HEK293 (cell line): ENCODE results near the gene POFUT2.

Experiments used
- CTCF ChIA-PET: fragments of 350-600 bp; formaldehyde crosslinking; extraction: SDS; loops from one replicate; lab custom pipeline; 2021; ENCODE audit warnings: antibody characterized with exemption; lab: Yijun Ruan, JAX
- POLR2A ChIA-PET: fragments of 300-600 bp; formaldehyde crosslinking; extraction: SDS; loops from one replicate; lab custom pipeline; 2020; ENCODE audit warnings: antibody characterized with exemption, inconsistent platforms; lab: Yijun Ruan, JAX
- H3K27ac ChIP-seq: fragments of 200-500 bp; sonication (Bioruptor generic); 2 replicates; pipeline ENCODE4 v1.5.1; 2014; ENCODE audit warnings: low read depth, low read length, control low read depth, inconsistent platforms; ENCODE audit errors: extremely low read depth
- H3K36me3 ChIP-seq, 2 experiments: fragments of 200-500 bp in 1 of 2; sonication (Bioruptor generic) in 1 of 2; 1 replicate in 1 of 2; 2 replicates in 1 of 2; pipeline ENCODE4 v1.5.1; 2014 to 2017; ENCODE audit warnings: inconsistent platforms in 2 of 2, low read length in 2 of 2; ENCODE audit not compliant: control insufficient read depth in 2 of 2, insufficient read depth in 1 of 2
- H3K4me1 ChIP-seq: fragments of 200-500 bp; sonication (Bioruptor generic); 2 replicates; pipeline ENCODE4 v1.5.1; 2014; ENCODE audit warnings: mild to moderate bottlenecking, low read length, inconsistent platforms; ENCODE audit not compliant: control insufficient read depth, insufficient read depth
- H3K4me3 ChIP-seq: 2 replicates; pipeline ENCODE4 v1.5.1; 2011; ENCODE audit warnings: low read depth, mild to moderate bottlenecking, control low read depth, low read length, moderate library complexity
- H3K9me3 ChIP-seq: fragments of 200-500 bp; sonication (Bioruptor generic); 2 replicates; pipeline ENCODE4 v1.5.1; 2014; ENCODE audit warnings: low read depth, low read length, inconsistent platforms; ENCODE audit not compliant: control insufficient read depth, insufficient read depth
- HOXC10 ChIP-seq: sonication (generic); formaldehyde crosslinking; IDR thresholded peaks from 2 replicates; pipeline ENCODE4 v1.8.1; 2023; ENCODE audit warnings: mild to moderate bottlenecking, missing genetic modification reagents
- ZNF157 ChIP-seq: fragments of 450-650 bp; formaldehyde crosslinking; IDR thresholded peaks from 2 replicates; pipeline ENCODE4 v1.5.1; 2016; ENCODE audit warnings: missing biosample characterization, missing genetic modification characterization
- ZNF600 ChIP-seq: fragments of 450-650 bp; formaldehyde crosslinking; IDR thresholded peaks from 2 replicates; pipeline ENCODE4 v1.5.1; 2016; ENCODE audit warnings: missing biosample characterization, missing genetic modification characterization
- ZNF626 ChIP-seq: fragments of 450-650 bp; sonication (Bioruptor Pico); formaldehyde crosslinking; IDR thresholded peaks from 2 replicates; pipeline ENCODE4 v1.5.1; 2018; ENCODE audit warnings: missing biosample characterization, missing genetic modification characterization, inconsistent platforms
- ZNF830 ChIP-seq: fragments of 450-650 bp; IDR thresholded peaks from 2 replicates; pipeline ENCODE4 v1.5.0; 2018; ENCODE audit warnings: missing biosample characterization, missing genetic modification characterization, low read depth, mild to moderate bottlenecking, moderate library complexity
- TF ChIP-seq, protein P1 (sequence below): fragments of 450-650 bp; formaldehyde crosslinking; IDR thresholded peaks from 2 replicates; pipeline ENCODE4 v1.5.1; 2016; ENCODE audit warnings: missing biosample characterization, missing genetic modification characterization
- TF ChIP-seq, protein P2 (sequence below): fragments of 450-650 bp; formaldehyde crosslinking; conservative IDR thresholded peaks from 2 replicates; pipeline ENCODE4 v1.5.1; 2016; ENCODE audit warnings: low read depth, missing biosample characterization, missing genetic modification characterization
- TF ChIP-seq, protein P3 (sequence below): fragments of 450-650 bp; formaldehyde crosslinking; IDR thresholded peaks from 2 replicates; pipeline ENCODE4 v1.5.1; 2017; ENCODE audit warnings: missing biosample characterization, missing genetic modification characterization

POFUT2 gene

DNA sequence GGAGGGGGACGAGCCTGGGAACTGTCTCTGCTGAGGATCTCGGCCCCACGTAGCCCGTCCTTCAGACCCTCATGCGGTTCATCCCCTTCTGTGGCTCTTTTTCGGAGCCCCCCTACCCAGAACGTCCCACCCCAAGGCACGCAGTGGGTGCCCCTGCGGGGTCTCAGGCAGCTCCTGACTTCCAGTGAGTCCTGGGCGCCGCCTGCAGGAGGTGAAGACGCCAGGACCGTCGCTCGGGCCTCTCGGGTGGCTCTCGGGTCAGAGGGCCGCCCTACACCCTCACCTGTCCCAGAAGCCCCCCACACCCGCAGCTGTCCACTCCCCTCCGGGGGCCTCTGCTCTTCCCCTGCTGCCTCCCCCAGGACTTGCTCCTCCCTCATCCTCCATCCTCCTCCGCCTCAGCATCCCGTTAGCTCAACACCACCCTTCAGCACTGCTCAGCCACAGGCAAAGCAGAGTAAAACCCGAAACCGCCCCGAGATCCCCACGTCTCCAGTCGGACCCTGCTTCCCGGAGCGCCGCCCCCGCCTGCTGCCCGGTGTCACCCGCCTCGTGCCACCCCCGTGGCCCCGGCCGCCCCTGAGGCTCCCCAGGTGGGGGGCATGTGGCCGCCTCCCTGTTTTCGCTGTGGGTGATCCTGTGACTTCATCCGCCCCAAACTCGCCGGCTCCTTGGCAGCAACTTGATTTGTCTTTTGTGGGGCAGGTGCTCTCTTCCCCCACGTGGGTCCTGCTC is 13.3 kb upstream of the POFUT2 start (continued):
- TF ChIP-seq, protein P1, sequence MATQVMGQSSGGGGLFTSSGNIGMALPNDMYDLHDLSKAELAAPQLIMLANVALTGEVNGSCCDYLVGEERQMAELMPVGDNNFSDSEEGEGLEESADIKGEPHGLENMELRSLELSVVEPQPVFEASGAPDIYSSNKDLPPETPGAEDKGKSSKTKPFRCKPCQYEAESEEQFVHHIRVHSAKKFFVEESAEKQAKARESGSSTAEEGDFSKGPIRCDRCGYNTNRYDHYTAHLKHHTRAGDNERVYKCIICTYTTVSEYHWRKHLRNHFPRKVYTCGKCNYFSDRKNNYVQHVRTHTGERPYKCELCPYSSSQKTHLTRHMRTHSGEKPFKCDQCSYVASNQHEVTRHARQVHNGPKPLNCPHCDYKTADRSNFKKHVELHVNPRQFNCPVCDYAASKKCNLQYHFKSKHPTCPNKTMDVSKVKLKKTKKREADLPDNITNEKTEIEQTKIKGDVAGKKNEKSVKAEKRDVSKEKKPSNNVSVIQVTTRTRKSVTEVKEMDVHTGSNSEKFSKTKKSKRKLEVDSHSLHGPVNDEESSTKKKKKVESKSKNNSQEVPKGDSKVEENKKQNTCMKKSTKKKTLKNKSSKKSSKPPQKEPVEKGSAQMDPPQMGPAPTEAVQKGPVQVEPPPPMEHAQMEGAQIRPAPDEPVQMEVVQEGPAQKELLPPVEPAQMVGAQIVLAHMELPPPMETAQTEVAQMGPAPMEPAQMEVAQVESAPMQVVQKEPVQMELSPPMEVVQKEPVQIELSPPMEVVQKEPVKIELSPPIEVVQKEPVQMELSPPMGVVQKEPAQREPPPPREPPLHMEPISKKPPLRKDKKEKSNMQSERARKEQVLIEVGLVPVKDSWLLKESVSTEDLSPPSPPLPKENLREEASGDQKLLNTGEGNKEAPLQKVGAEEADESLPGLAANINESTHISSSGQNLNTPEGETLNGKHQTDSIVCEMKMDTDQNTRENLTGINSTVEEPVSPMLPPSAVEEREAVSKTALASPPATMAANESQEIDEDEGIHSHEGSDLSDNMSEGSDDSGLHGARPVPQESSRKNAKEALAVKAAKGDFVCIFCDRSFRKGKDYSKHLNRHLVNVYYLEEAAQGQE, result no peak
- TF ChIP-seq, protein P2, sequence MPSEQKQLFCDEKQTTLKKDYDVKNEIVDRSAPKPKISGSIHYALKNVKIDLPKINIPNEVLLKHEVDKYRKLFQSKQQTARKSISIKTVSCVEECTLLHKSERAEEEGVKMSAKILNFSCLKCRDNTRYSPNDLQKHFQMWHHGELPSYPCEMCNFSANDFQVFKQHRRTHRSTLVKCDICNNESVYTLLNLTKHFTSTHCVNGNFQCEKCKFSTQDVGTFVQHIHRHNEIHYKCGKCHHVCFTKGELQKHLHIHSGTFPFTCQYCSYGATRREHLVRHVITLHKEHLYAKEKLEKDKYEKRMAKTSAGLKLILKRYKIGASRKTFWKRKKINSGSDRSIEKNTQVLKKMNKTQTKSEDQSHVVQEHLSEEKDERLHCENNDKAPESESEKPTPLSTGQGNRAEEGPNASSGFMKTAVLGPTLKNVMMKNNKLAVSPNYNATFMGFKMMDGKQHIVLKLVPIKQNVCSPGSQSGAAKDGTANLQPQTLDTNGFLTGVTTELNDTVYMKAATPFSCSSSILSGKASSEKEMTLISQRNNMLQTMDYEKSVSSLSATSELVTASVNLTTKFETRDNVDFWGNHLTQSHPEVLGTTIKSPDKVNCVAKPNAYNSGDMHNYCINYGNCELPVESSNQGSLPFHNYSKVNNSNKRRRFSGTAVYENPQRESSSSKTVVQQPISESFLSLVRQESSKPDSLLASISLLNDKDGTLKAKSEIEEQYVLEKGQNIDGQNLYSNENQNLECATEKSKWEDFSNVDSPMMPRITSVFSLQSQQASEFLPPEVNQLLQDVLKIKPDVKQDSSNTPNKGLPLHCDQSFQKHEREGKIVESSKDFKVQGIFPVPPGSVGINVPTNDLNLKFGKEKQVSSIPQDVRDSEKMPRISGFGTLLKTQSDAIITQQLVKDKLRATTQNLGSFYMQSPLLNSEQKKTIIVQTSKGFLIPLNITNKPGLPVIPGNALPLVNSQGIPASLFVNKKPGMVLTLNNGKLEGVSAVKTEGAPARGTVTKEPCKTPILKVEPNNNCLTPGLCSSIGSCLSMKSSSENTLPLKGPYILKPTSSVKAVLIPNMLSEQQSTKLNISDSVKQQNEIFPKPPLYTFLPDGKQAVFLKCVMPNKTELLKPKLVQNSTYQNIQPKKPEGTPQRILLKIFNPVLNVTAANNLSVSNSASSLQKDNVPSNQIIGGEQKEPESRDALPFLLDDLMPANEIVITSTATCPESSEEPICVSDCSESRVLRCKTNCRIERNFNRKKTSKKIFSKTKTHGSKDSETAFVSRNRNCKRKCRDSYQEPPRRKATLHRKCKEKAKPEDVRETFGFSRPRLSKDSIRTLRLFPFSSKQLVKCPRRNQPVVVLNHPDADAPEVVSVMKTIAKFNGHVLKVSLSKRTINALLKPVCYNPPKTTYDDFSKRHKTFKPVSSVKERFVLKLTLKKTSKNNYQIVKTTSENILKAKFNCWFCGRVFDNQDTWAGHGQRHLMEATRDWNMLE (tag by site-specific recombination), result no peak
- no peak for TF ChIP-seq ZNF157 (tag by site-specific recombination)
- TF ChIP-seq, protein P3, sequence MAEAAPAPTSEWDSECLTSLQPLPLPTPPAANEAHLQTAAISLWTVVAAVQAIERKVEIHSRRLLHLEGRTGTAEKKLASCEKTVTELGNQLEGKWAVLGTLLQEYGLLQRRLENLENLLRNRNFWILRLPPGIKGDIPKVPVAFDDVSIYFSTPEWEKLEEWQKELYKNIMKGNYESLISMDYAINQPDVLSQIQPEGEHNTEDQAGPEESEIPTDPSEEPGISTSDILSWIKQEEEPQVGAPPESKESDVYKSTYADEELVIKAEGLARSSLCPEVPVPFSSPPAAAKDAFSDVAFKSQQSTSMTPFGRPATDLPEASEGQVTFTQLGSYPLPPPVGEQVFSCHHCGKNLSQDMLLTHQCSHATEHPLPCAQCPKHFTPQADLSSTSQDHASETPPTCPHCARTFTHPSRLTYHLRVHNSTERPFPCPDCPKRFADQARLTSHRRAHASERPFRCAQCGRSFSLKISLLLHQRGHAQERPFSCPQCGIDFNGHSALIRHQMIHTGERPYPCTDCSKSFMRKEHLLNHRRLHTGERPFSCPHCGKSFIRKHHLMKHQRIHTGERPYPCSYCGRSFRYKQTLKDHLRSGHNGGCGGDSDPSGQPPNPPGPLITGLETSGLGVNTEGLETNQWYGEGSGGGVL (tag by site-specific recombination), result no peak
- no peak for TF ChIP-seq ZNF830 (tag by site-specific recombination)
- no peak for TF ChIP-seq ZNF626 (tag by site-specific recombination)

DNA sequence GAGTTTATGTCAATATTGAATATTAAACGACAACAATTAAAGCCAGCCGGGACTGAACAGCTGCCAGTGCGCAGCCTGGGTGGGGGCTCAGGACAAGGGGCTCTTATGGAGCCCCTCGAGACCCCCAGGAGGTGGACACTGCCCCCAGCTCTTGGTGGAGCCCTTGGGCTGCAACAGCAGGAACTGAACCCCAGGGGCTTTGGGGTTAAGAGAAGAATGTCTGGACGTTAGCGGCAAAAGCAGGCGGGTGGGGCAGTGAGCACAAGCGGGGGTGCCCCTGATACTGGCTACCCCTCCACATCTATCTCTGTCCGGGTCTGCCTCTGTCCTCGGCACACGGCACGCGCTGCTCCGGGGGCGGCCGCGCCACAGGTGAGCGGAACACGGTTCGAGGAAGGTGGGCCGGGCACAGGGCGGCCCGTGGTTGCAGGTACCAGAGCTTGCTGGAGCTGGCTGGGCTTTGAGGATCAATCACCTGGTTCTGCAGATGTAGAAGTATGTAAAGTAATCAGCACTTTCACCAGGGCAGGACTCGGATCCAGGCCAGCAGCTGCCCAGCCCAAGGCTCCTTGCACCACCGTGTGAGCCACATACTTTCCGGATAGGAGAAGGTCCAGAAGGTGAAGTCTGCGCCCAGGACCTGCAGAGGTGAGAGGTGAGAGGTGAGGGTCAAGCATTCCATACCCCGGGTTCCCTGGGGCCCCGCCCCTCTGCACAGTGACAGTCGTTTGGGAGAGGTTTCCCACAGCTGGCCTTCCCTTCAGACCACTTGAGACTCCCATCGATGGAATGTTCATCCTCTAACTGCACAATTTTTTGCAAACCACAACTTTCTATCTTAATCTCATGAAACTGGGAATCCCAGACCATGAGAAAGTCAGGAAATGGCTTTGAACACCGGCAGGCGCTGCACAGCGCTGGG is 12.4 kb upstream of the POFUT2 start:
- Histone ChIP-seq H3K9me3 (no peaks in the 10 kb centered on the region), H3K27ac (no peak overlapping the region), H3K4me1 (no peaks in the 10 kb centered on the region), H3K36me3 (no peaks in the 10 kb centered on the region), H3K4me3 (no peak overlapping the region)
- TF ChIP-seq ZNF600 (tag by site-specific recombination), result 0 out of 2 replicates have a peak, but pooled peaks have one; percentile 42
- TF ChIP-seq HOXC10, result no peak
- POLR2A ChIA-PET, result no interaction called here
- CTCF ChIA-PET, result interaction anchor here (1.1 kb wide), 1 partner anchor 159 kb away, joined by 3 read pairs; no protein-coding TSS in a partner anchor
